Measurements from ENCODE around the gene CDCP2.
"Not testable (repeated sequence)": the region's sequence is repeated elsewhere in the genome, so short reads cannot be mapped to it uniquely, and the experiment has no call there.

Gene CDCP2

DNA sequence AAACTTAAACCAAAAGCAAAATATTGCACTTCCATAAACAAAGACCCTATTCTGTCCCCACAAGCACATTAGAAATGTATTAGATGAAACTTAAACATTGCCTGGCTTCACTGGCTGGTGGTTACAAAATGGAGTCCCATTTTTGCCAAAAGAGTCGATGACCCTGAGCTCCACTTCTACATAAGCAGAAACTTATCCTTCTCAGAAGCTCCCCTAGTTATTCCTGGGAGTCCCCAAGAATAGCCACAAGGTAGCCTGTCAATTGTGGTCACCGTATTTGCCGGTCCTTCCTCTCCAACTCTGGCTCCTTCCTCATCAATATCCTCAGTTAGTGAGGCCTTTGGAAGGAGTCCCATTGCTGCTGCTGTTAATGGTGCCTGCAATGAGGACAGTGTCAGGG, 37.3 kb downstream of the CDCP2 start:
- DNase-seq (ENCODE audit: low spot score), result no peak

- DNase-seq (ENCODE audit: low spot score), result no peak
Measured at GRCh38 chr1:54114955-54115354, 37.8 kb downstream of the CDCP2 start.

DNA sequence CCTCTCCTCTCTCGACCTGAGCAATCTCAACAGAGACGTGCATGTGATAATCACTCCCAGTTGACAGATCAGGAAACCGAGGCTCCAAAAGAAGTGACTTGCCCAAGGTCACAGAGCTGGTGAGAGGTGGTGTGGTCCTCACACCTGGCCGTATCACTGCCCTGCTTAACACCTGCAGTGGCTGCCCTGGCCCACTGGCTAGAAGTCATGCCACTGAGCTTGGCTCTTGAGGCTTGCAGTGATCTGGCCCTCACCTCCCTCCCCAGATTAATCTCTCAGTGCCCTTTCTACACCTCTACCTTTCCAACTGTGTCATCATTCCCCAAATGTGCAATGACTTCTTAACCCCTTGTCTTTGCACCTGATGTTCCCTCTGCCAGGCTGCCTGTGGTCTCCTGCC, 38.8 kb downstream of the CDCP2 start:
- no peak for DNase-seq (ENCODE audit: low spot score)

DNA sequence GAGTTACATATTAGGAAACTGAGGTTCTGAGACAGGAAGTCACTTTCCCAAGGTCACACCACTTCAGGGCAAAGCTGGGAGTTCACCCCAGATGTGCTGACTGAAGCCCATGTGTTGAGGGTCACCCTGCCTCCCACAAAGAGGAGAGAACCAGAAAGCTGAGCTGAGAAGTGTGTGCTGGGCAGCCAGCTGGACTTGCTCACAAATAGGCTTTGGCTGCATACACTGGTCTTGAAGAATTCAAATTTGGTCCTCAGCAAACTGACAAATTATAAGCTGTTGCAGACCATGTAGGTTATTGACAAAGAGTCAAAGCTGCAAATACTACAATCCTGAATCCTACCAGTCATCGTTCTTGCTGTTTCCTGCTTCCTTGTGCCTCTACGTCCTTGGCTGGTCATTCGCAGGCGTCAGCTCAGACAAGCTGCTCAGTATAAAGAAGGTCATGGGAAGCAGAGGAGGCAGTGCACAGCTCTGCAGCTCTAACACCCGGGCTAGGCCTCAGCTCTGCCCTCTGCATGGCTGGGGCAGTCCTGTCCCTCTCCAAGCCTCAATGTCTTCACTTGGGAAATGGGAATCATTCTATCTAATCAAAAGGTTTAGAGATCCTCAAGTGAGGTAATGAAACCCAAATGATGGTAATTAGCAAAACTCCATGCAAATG, 40.0 kb downstream of the CDCP2 start:
- no peak for DNase-seq (ENCODE audit: low spot score)

DNA sequence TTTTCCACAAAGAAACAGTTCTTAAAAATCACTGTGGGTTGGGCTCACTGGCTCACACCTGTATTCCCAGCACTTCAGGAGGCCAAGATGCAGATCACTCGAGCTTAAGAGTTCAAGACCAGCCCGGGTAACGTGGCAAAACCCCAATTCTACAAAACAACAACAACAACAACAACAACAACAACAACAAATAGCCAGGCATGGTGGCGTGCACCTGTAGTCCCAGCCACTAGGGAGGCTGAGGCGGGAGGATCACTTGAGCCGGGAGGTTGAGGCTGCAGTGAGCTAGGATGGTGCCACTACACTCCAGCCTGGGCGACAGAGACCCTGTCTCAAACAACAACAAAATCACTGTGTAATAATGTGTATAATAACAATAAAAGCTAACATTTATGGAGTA, 40.8 kb downstream of the CDCP2 start:
- no peak for DNase-seq (ENCODE audit: low spot score)

DNA sequence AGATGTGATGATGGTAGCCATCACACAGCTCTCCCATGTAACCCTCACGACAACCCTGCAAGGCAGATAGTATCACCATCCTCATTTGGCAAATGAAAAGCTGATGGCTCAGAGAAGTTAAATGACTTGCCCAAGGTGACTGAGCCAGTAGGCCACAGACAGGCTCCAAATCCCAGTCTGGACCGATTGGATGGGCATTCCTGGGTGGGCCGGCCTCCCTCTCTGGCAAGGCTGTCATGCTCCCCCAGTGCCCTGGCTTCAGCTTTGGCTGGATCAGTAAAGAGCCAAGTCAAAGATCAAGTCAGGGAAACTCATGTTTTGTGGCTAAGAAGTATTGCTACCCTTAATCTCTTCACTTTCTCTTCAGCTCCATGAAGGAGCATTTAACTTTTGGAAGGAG, 41.2 kb downstream of the CDCP2 start:
- DNase-seq (ENCODE audit: low spot score), result no peak

- DNase-seq (ENCODE audit: low spot score), result no peak
Measured at GRCh38 chr1:54110996-54111395, 41.8 kb downstream of the CDCP2 start.

DNA sequence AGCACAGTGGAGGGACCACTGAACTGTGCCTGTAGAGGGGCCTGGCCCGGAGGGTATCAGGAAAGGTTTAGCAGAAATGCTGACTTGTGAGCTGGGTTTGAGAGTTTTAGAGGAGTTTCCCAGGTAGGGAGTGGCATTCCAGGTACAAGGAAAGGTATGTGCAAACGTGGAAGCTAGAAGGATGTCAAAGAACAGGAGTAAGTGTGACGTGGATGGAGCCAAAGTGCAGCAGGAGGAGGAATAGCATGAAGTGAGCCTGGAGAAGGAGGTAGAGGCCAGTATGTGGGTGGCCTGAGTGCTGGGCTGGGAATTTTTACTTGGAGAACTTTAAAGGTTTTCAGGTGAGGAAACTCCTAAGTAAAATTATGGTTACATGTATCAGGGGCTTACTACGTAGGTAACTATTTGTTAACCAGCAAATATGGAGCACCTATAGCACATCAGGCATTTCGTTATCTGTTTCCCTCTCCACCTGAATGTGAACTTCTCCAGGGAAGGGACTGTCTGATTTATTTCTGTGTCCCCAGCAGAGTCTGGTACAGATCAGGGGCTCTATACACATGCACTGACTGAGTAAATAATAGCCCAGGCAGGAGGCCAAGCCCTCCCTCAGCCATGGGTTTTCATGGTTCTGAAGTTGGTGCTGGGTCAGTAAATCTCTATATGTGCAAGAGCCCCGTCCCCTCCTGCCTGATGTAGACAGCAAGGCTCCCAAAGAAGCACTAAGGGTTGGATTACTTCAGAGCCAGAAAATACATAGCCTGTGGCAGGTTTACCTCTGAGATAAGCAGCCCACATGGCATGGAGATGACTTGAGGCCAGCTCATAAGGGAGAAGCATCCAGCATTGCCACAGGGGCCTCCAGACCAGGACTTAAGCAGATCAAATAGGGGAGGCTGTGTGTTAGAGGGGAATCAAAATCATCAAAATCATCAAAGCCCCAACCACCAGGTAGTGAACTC, 43.4 kb downstream of the CDCP2 start:
- DNase-seq (ENCODE audit: low spot score), result no peak

GRCh38 chr1:54108156-54108555, 44.6 kb downstream of the CDCP2 start:
- DNase-seq (ENCODE audit: low spot score), result no peak

DNA sequence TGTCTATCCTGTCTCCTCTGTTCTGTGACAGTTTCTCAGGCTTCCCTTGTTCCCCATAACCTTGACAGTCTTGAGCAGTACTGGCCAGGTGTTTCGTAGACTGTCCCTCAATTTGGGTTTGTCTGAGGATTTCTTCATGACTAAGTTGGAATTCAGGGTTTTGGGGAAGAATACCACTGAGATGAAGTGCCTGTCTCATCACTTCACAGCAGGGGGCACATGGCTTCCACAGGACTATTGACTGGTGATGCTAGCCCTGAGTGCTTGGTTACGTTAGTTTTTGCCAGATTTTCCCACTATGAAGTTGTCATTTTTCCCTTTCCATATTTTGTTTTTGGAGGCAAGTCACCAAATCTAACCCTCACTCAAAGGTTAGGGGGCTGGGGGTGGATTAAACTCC, 45.7 kb downstream of the CDCP2 start:
- no peak for DNase-seq (ENCODE audit: low spot score)

- DNase-seq (ENCODE audit: low spot score), result no peak
Measured at GRCh38 chr1:54105736-54106269, 47.0 kb downstream of the CDCP2 start.

GRCh38 chr1:54105080-54105479, 47.7 kb downstream of the CDCP2 start:
- DNase-seq (ENCODE audit: low spot score), result no peak

DNA sequence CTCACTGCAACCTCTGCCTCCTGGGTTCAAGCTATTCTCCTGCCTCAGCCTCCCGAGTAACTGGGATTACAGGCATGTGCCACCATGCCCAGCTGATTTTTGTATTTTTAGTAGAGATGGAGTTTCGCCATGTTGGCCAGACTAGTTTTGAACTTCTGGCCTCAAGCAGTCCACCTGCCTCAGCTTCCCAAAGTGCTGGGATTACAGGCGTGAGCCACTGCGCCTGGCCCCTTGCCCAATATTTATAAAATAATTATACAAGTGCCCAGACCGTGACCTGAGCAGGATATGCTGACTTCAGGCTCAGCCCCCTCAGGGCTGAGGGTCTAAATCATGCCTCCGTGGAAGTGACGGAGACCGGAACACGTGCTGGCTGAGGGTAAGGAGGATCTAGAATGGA, 48.2 kb downstream of the CDCP2 start:
- not testable (repeated sequence) for DNase-seq (ENCODE audit: low spot score)

DNA sequence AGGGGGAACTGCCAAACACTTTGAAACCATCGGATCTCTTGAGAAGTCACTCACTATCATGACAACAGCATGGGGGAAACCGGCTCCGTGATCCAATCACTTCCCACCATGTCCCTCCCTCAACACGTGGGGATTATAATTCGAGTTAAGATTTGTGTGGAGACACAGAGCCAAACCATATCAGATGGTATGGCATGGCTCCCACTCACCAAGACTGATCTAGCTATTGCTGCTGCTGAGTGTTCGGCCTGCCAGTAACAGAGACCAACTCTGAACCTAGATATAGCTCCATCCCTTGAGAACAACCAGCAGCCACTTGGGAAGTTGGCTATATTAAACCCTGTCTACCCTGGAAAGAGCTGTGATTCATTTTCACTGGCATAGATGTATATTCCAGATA, 49.4 kb downstream of the CDCP2 start:
- no peak for DNase-seq (ENCODE audit: low spot score)

- no peak for DNase-seq (ENCODE audit: low spot score)
Measured at GRCh38 chr1:54100500-54100899, 52.3 kb downstream of the CDCP2 start.

DNA sequence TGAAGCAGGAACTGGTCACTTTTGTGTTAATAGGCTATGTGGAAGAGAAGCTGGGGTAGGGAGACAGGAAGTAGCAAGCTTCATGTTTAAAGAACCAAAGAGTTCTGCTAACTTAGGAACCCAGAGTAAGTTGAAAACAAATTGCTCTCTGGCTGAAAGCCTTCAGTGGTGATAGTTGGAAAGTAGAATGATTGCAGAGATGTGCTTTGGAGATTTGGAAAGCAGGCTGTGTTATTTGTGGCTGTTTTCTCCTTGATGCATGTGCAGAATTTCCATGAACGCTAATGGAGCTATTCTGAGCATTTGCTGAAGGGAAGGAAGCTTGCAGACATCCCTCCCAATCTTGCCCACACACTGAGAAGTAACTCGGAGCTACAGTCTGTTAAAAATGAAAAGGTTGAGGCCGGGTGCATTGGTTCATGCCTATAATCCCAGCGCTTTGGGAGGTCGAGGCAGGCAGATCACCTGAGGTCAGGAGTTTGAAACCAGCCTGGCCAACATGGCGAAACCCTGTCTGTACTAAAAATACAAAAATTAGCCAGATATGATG, 53.7 kb downstream of the CDCP2 start:
- no peak for DNase-seq (ENCODE audit: low spot score)

DNA sequence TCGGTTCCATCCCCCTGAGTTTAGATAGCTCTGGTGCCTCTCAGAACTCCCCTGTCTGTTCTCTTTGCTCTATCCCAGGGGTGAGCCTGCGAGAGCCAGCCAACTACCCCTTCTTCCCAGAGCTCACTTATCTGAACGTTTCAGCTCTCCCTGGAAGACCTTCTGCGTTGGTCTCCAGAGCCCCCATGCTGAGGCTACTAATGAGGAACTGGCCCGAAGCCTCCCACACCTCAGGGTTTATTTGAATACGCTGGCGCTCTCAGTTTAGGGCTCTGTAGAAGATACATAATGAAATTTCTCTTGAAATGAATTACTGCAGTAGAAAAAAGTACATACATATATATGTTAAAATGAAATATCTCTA, 55.9 kb downstream of the CDCP2 start:
- DNase-seq (ENCODE audit: low spot score), result no peak

DNA sequence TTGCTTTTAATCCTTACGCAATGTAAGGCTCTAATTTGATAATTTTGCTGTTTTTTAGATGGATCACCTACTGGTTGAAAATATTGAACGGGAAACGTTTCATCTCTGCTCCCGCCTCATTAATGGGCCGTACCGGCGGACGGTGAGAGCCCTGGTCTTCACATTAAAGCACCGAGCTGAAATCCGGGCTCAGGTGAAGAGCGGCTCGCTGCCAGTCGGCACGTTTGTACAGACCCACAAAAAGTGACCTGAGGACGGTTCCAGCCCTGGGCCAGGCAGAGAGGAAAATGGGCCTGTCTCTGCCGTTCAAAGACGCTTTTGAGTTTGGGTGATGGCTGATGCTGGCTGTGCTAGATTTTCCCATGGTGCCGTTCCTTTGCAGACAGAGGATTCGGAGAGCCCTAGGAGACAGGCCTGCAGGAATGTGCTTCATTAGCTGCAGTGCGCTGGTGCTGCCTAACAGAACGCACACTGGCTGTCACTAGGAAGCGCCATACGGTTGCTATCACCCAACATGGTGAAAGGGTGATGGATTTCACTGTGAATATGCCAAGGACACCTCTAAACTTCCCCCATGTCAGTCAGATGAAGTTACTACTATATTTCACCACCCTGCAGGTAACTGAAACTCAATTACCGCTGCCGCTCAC, 56.4 kb downstream of the CDCP2 start:
- no peak for DNase-seq (ENCODE audit: low spot score)

DNA sequence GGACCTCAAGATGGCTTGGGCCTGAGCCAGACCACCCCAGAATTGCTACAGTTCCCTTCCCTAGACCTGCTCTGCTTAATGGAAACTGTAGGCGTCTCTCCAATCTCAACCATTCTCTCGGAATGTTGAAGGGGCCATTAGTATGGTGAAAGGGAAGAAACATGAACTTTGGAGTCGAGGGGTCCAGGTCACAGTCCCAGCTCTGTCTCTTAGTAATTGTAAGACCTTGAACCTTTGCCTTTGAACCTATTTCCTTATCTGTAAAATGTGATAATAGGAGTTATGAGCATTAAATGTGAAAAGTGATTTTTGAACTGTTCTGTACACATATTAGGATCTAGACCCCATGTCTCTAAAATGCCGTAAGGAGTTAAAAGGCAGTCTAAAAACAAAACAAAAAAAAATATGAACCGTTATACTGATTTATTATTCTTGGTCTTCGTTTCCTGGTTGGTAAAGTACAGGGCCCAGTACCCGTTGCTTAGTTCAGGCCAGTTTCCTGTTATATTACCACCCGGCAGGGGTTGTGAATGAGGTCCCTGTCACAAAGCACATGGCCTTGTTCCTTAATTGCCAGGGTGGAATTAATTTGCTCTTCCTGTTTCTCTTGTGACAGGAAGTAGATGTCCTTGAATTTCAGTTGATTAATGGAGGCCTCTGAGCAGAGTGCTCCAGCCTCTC, 57.1 kb downstream of the CDCP2 start:
- no peak for DNase-seq (ENCODE audit: low spot score)

- not testable (repeated sequence) for DNase-seq (ENCODE audit: low spot score)
Measured at GRCh38 chr1:54094730-54095105, 58.1 kb downstream of the CDCP2 start.

GRCh38 chr1:54094001-54094729, 58.6 kb downstream of the CDCP2 start:
- DNase-seq (ENCODE audit: low spot score), result no peak

Data from HuH-7 (cell line).